ENCODE results near the gene BEST4. TPM values are rescaled to one million over a fixed set of nuclear protein-coding genes. Genes with fewer than 3 reads are reported as not detected.

BEST4 gene
- total and polyA plus RNA-seq, 2 of the 13 experiments (the other 11 are each of a cell fraction or from before 2014, with no cell fraction given) = 0.77 to 1.4 TPM

GRCh38 chr1:44807364-44808062 lies 19.5 kb upstream of the BEST4 start (continued):
- TF ChIP-seq, protein P1, sequence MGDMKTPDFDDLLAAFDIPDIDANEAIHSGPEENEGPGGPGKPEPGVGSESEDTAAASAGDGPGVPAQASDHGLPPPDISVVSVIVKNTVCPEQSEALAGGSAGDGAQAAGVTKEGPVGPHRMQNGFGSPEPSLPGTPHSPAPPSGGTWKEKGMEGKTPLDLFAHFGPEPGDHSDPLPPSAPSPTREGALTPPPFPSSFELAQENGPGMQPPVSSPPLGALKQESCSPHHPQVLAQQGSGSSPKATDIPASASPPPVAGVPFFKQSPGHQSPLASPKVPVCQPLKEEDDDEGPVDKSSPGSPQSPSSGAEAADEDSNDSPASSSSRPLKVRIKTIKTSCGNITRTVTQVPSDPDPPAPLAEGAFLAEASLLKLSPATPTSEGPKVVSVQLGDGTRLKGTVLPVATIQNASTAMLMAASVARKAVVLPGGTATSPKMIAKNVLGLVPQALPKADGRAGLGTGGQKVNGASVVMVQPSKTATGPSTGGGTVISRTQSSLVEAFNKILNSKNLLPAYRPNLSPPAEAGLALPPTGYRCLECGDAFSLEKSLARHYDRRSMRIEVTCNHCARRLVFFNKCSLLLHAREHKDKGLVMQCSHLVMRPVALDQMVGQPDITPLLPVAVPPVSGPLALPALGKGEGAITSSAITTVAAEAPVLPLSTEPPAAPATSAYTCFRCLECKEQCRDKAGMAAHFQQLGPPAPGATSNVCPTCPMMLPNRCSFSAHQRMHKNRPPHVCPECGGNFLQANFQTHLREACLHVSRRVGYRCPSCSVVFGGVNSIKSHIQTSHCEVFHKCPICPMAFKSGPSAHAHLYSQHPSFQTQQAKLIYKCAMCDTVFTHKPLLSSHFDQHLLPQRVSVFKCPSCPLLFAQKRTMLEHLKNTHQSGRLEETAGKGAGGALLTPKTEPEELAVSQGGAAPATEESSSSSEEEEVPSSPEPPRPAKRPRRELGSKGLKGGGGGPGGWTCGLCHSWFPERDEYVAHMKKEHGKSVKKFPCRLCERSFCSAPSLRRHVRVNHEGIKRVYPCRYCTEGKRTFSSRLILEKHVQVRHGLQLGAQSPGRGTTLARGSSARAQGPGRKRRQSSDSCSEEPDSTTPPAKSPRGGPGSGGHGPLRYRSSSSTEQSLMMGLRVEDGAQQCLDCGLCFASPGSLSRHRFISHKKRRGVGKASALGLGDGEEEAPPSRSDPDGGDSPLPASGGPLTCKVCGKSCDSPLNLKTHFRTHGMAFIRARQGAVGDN (CRISPR knock-in tag; IDR thresholded peaks at IDR 0.05) = peak; percentile 100
- TF ChIP-seq CBX5 (CRISPR knock-in tag; IDR thresholded peaks at IDR 0.05; ENCODE audit: borderline replicate concordance) (no peak), RFXAP (CRISPR knock-in tag; IDR thresholded peaks at IDR 0.05; ENCODE audit: borderline replicate concordance) (no peak; the same call in 1 of the 2 replicates), ZNF367 (CRISPR knock-in tag; IDR thresholded peaks at IDR 0.05; ENCODE audit: borderline replicate concordance) (no peak), ZBTB8A (CRISPR knock-in tag; IDR thresholded peaks at IDR 0.05; ENCODE audit: borderline replicate concordance, low read depth) (no peak), TBX3 (IDR thresholded peaks at IDR 0.05; ENCODE audit: borderline replicate concordance) (no peak; the same call in 1 of the 2 replicates), ZNF354B (CRISPR knock-in tag; IDR thresholded peaks at IDR 0.05) (peak; percentile 30; the same call in 1 of the 2 replicates), HNRNPL (IDR thresholded peaks at IDR 0.05; ENCODE audit: low read depth, low read length) (0 out of 2 replicates have a peak, but pooled peaks have one; percentile 12), TFAP4 (IDR thresholded peaks at IDR 0.05; ENCODE audit: borderline replicate concordance, low read depth) (peak; percentile 97), ATF2 (CRISPR knock-in tag; IDR thresholded peaks at IDR 0.05) (peak; percentile 40; the same call in 1 of the 2 replicates), GTF3A (CRISPR knock-in tag; conservative IDR thresholded peaks at IDR 0.05) (no peak), NKX3-1 (CRISPR knock-in tag; IDR thresholded peaks at IDR 0.05) (0 out of 2 replicates have a peak, but pooled peaks have one; percentile 44), ZBTB2 (CRISPR knock-in tag; IDR thresholded peaks at IDR 0.05; ENCODE audit: low read depth) (no peak)
- TF ChIP-seq, protein P2, sequence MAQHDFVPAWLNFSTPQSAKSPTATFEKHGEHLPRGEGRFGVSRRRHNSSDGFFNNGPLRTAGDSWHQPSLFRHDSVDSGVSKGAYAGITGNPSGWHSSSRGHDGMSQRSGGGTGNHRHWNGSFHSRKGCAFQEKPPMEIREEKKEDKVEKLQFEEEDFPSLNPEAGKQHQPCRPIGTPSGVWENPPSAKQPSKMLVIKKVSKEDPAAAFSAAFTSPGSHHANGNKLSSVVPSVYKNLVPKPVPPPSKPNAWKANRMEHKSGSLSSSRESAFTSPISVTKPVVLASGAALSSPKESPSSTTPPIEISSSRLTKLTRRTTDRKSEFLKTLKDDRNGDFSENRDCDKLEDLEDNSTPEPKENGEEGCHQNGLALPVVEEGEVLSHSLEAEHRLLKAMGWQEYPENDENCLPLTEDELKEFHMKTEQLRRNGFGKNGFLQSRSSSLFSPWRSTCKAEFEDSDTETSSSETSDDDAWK (CRISPR knock-in tag; IDR thresholded peaks at IDR 0.05) = no peak

All from HepG2 (cell line).